ENCODE data around the gene ITGB2.

The ITGB2 gene

GRCh38 chr21:44897326-44898010 lies 23.2 kb downstream of the ITGB2 start:
- no peak for DNase-seq (ENCODE audit: low read depth)
- H3K4me3 ChIP-seq (ENCODE audit: low read depth, low read length) = no peak overlapping the region
- TF ChIP-seq, protein P1, sequence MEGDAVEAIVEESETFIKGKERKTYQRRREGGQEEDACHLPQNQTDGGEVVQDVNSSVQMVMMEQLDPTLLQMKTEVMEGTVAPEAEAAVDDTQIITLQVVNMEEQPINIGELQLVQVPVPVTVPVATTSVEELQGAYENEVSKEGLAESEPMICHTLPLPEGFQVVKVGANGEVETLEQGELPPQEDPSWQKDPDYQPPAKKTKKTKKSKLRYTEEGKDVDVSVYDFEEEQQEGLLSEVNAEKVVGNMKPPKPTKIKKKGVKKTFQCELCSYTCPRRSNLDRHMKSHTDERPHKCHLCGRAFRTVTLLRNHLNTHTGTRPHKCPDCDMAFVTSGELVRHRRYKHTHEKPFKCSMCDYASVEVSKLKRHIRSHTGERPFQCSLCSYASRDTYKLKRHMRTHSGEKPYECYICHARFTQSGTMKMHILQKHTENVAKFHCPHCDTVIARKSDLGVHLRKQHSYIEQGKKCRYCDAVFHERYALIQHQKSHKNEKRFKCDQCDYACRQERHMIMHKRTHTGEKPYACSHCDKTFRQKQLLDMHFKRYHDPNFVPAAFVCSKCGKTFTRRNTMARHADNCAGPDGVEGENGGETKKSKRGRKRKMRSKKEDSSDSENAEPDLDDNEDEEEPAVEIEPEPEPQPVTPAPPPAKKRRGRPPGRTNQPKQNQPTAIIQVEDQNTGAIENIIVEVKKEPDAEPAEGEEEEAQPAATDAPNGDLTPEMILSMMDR (IDR thresholded peaks at IDR 0.05; ENCODE audit: insufficient read depth, low read depth, low read length, missing control alignments) = no peak

- DNase-seq (ENCODE audit: low read depth) = no peak
- no peak overlapping the region for H3K4me3 ChIP-seq (ENCODE audit: low read depth, low read length)
Observed at GRCh38 chr21:44896561-44897286, 24.0 kb downstream of the ITGB2 start.

DNA sequence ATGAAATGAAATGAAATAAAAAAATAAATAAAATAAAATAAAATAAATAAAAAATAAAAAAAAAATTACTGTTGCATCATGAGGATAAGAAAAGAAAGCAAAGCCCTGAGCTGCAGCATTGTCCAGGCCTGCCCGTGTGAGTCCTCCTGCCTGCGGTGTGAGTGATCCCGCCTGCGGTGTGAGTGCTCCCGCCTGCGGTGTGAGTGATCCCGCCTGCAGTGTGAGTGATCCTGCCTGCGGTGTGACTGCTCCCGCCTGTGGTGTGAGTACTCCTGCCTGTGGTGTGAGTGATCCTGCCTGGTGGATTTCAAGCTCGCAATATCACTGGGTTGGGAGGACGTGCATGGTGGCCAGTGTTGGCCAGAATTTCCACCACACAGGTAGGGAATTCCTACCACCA lies 24.8 kb downstream of the ITGB2 start:
- TF ChIP-seq, protein P1 (IDR thresholded peaks at IDR 0.05; ENCODE audit: insufficient read depth, low read depth, low read length, missing control alignments) = no peak
- DNase-seq (ENCODE audit: low read depth) = no peak
- no peak overlapping the region for H3K4me3 ChIP-seq (ENCODE audit: low read depth, low read length)

More at GRCh38 chr21:44896561-44897286, 24.0 kb downstream of the ITGB2 start:
- TF ChIP-seq, protein P1 (IDR thresholded peaks at IDR 0.05; ENCODE audit: insufficient read depth, low read depth, low read length, missing control alignments) = no peak

DNA sequence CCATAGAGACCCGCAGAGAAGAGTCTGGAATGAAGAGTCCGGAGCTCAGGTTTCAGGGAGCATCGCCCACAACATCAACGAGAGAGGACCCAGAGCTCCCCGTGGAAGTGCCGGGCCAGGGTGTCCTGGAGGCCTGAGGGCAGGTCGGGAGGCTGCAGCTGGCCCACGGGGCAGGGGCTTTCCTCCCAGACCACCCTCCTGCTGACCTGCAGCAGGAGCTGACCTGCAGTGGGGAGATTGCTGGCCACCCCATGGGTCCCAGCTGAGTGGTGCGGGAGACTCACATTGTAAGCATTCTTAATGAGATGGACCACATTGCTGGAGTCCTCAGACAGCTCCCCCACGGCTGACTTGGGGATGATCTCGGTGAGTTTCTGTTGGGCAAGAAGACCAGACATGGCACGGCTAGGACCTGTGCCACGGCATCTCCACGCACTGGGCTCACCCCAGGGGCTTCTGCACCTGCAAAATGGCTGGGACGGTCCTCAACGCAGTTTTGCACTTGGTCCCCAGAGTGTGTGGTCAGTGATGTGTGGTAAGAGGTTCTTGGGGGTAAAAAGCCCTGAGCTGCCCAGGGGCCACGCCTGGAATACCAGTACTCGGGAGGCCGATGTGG lies 25.9 kb downstream of the ITGB2 start:
- no peak overlapping the region for H3K4me3 ChIP-seq (ENCODE audit: low read depth, low read length)
- no peak for DNase-seq (ENCODE audit: low read depth)
- TF ChIP-seq, protein P1 (IDR thresholded peaks at IDR 0.05; ENCODE audit: insufficient read depth, low read depth, low read length, missing control alignments) = no peak

DNA sequence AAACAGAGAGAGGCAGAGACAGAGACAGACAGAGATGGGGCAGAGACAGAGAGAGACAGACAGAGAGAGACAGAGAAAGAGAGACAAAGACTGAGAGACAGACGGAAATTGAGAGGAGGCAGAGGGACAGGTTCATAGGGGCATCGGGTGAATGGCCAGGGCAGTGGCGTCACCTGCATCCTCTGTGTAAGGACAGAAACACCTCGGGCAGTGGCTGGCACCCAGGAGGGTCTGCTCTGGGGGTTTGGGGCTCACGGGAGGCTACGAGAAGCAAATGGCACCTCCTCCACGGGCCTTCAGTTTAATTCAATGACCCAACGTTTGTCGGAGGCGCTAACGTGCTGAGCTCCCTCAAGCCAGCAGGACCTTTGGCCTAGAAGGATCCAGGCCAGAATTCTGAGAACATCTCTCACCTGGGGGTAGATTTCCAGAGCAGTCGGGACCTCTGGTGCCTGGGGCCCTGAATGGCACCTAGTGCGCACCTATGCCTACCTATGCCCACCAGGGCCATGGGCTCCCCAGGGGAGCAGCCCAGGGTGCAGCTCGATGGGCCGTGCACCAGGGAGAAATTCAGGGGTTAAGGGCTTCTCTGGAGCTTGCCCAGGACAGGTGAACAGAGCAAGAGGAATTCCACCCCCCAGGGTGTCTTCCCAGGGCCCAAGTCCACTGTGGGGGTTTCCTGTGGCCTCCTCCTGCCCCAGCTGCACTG lies 26.6 kb downstream of the ITGB2 start:
- H3K4me3 ChIP-seq (ENCODE audit: low read depth, low read length) = no peak overlapping the region
- TF ChIP-seq, protein P1 (IDR thresholded peaks at IDR 0.05; ENCODE audit: insufficient read depth, low read depth, low read length, missing control alignments) = no peak
- no peak for DNase-seq (ENCODE audit: low read depth)

DNA sequence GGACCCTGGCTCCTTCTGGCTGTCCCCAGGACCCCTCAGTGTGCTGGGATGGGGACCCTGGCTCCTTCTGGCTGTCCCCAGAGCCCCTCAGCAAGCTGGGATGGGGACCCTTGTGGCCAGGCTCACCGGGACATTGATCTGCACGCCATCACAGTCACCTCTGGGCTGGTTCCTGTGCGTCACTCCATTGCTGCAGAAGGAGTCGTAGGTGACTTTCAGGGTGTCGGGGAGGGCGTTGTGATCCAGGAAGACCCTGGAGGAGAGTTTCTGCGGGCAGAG lies 27.5 kb downstream of the ITGB2 start:
- TF ChIP-seq, protein P1 (IDR thresholded peaks at IDR 0.05; ENCODE audit: insufficient read depth, low read depth, low read length, missing control alignments) = no peak
- DNase-seq (ENCODE audit: low read depth) = no peak

More for the DNA sequence above, 27.5 kb downstream of the ITGB2 start:
- H3K4me3 ChIP-seq (ENCODE audit: low read depth, low read length) = no peak overlapping the region
